Fibroblast of lung (primary cell): Measurements from ENCODE around the gene C4orf54.

Experiments used
- EZH2 ChIP-seq: IDR thresholded peaks from 2 replicates; pipeline ENCODE4 v1.5.1; 2012; ENCODE audit warnings: low read length, control low read depth, mild to moderate bottlenecking; ENCODE audit errors: missing control alignments
- TF ChIP-seq, protein P1 (sequence below), 2 donors: IDR thresholded peaks in 1 of 2; conservative IDR thresholded peaks in 1 of 2; 1 replicate in 1 of 2; 2 replicates in 1 of 2; pipeline ENCODE4 v1.5.1; 2011 to 2012; ENCODE audit warnings: low read length in 2 of 2, control low read depth in 1 of 2, inconsistent platforms in 1 of 2, low read depth in 1 of 2, mild to moderate bottlenecking in 1 of 2

GRCh38 chr4:99669084-99669483 is 11.5 kb upstream of the C4orf54 start:
- TF ChIP-seq, protein P1, sequence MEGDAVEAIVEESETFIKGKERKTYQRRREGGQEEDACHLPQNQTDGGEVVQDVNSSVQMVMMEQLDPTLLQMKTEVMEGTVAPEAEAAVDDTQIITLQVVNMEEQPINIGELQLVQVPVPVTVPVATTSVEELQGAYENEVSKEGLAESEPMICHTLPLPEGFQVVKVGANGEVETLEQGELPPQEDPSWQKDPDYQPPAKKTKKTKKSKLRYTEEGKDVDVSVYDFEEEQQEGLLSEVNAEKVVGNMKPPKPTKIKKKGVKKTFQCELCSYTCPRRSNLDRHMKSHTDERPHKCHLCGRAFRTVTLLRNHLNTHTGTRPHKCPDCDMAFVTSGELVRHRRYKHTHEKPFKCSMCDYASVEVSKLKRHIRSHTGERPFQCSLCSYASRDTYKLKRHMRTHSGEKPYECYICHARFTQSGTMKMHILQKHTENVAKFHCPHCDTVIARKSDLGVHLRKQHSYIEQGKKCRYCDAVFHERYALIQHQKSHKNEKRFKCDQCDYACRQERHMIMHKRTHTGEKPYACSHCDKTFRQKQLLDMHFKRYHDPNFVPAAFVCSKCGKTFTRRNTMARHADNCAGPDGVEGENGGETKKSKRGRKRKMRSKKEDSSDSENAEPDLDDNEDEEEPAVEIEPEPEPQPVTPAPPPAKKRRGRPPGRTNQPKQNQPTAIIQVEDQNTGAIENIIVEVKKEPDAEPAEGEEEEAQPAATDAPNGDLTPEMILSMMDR (conservative IDR thresholded peaks at IDR 0.05 in 1 of 2, IDR thresholded peaks at IDR 0.05 in 1 of 2; ENCODE audit: low read depth in 1 of 2, low read length in 2 of 2), result no peak
- no peak for TF ChIP-seq EZH2
